H1 (cell line): Measurements from ENCODE around the gene GTF2IRD1. TPM values are rescaled to one million over a fixed set of nuclear protein-coding genes. Genes with fewer than 3 reads are reported as not detected.
"Not testable (repeated sequence)": the region's sequence is repeated elsewhere in the genome, so short reads cannot be mapped to it uniquely, and the experiment has no call there.

ENCODE experiments used
- CTCF ChIA-PET: fragments of 300-600 bp; sonication (Branson Sonifier 250); formaldehyde crosslinking; loops from one replicate; lab custom pipeline; 2021; ENCODE audit not compliant: partially characterized antibody; lab: Charles Lee
- POLR2A ChIA-PET: fragments of 300-600 bp; sonication (Branson Sonifier 250); formaldehyde crosslinking; loops from one replicate; lab custom pipeline; 2021; ENCODE audit warnings: inconsistent platforms; ENCODE audit not compliant: partially characterized antibody; lab: Charles Lee
- DNase-seq, 2 experiments: peaks; one replicate each; pipeline versions ENCODE4 v3.0.0 to v3.0.0-alpha.2; 2010 to 2022; ENCODE audit warnings: low spot score in 2 of 2, low read depth in 1 of 2, mixed read lengths in 1 of 2
- FAIRE-seq: peaks from 2 replicates; lab custom pipeline; 2011; peaks lifted over from hg19 to GRCh38; lab: Jason Lieb, UNC
- H2AFZ ChIP-seq: 2 replicates; pipeline ENCODE4 v1.8.1; 2012; ENCODE audit warnings: low read length, inconsistent platforms
- H2AK5ac ChIP-seq: 2 replicates; pipeline ENCODE4 v1.6.1; 2013; ENCODE audit warnings: low read depth, low read length
- H2BK120ac ChIP-seq: replicated peaks from 2 replicates; pipeline ENCODE3; 2013; ENCODE audit warnings: low read depth, low read length, inconsistent platforms
- H2BK12ac ChIP-seq: 2 replicates; pipeline ENCODE4 v1.6.1; 2013; ENCODE audit warnings: low read depth, low read length
- H2BK15ac ChIP-seq: 2 replicates; pipeline ENCODE4 v1.6.1; 2013; ENCODE audit warnings: low read length
- H2BK20ac ChIP-seq: 2 replicates; pipeline ENCODE4 v1.6.1; 2013; ENCODE audit warnings: low read length
- H2BK5ac ChIP-seq: 2 replicates; pipeline ENCODE4 v1.6.1; 2013; ENCODE audit warnings: low read depth, low read length
- H3K14ac ChIP-seq: 2 replicates; pipeline ENCODE4 v1.6.1; 2013; ENCODE audit warnings: inconsistent platforms; ENCODE audit not compliant: insufficient read length
- H3K18ac ChIP-seq: 2 replicates; pipeline ENCODE4 v1.6.1; 2013; ENCODE audit warnings: low read length; ENCODE audit errors: extremely low read depth
- H3K23ac ChIP-seq: 2 replicates; pipeline ENCODE4 v1.6.1; 2013; ENCODE audit warnings: inconsistent platforms; ENCODE audit not compliant: insufficient read length
- H3K23me2 ChIP-seq: 2 replicates; pipeline ENCODE4 v1.6.1; 2013; ENCODE audit warnings: low read depth, low read length
- H3K27ac ChIP-seq: 2 replicates; pipeline ENCODE4 v1.6.1; 2011; ENCODE audit warnings: low read depth, low read length, inconsistent platforms
- H3K27me3 ChIP-seq, 4 experiments: replicated peaks in 1 of 4; 1 replicate in 1 of 4; 2 replicates in 3 of 4; pipeline versions ENCODE4 v1.6.1 to v1.8.1; 2011 to 2013; ENCODE audit warnings: low read length in 3 of 4, mild to moderate bottlenecking in 3 of 4, inconsistent platforms in 2 of 4, mixed read lengths in 2 of 4, moderate library complexity in 1 of 4; ENCODE audit not compliant: control insufficient read depth in 3 of 4, insufficient read depth in 3 of 4; ENCODE audit errors: extremely low read depth in 1 of 4
- H3K36me3 ChIP-seq, 4 experiments: 2 replicates each; pipeline versions ENCODE4 v1.6.1 to v1.8.1; 2011 to 2013; ENCODE audit warnings: mild to moderate bottlenecking in 4 of 4, low read length in 3 of 4, moderate library complexity in 2 of 4, control low read depth in 1 of 4, inconsistent platforms in 1 of 4; ENCODE audit not compliant: insufficient read depth in 4 of 4, control insufficient read depth in 2 of 4
- H3K4ac ChIP-seq: replicated peaks from 2 replicates; pipeline ENCODE3; 2013; ENCODE audit warnings: low read length, low read depth, mixed read lengths, inconsistent platforms; ENCODE audit not compliant: insufficient read length
- H3K4me1 ChIP-seq, 4 experiments: replicated peaks in 1 of 4; 1 replicate in 1 of 4; 2 replicates in 3 of 4; pipeline versions ENCODE4 v1.6.1 to v1.8.1; 2011 to 2013; ENCODE audit warnings: low read length in 3 of 4, inconsistent platforms in 2 of 4, mixed read lengths in 1 of 4; ENCODE audit not compliant: insufficient read depth in 4 of 4, control insufficient read depth in 3 of 4
- H3K4me2 ChIP-seq, 2 experiments: 2 replicates each; pipeline versions ENCODE4 v1.6.1 to v1.8.1; 2011 to 2013; ENCODE audit warnings: low read depth in 2 of 2, low read length in 2 of 2, control low read depth in 1 of 2, inconsistent platforms in 1 of 2, mild to moderate bottlenecking in 1 of 2; ENCODE audit not compliant: insufficient read depth in 1 of 2
- H3K4me3 ChIP-seq, 4 experiments: fragments of 200-600, 300-600 bp in 1 of 4; sonication (generic), shearing (Covaris generic), sonication (Bioruptor Twin) in 1 of 4; 2 replicates each; pipeline versions ENCODE4 v1.5.1 to v1.8.1; 2011 to 2016; ENCODE audit warnings: low read length in 4 of 4, low read depth in 3 of 4, control low read depth in 2 of 4, inconsistent platforms in 2 of 4, mild to moderate bottlenecking in 2 of 4, mixed read lengths in 1 of 4, moderate library complexity in 1 of 4; ENCODE audit not compliant: insufficient read depth in 2 of 4; ENCODE audit errors: extremely low read depth in 1 of 4
- H3K56ac ChIP-seq: replicated peaks from 2 replicates; pipeline ENCODE3; 2013; ENCODE audit warnings: low read depth, mild to moderate bottlenecking, mixed read lengths, low read length, inconsistent platforms; ENCODE audit not compliant: insufficient read length
- H3K79me1 ChIP-seq: 2 replicates; pipeline ENCODE4 v1.6.1; 2013; ENCODE audit warnings: low read depth, low read length, control low read depth
- H3K79me2 ChIP-seq, 2 experiments: 2 replicates each; pipeline versions ENCODE4 v1.6.1 to v1.8.1; 2012 to 2013; ENCODE audit warnings: low read length in 2 of 2, mild to moderate bottlenecking in 2 of 2, inconsistent platforms in 1 of 2; ENCODE audit not compliant: insufficient read depth in 2 of 2, control insufficient read depth in 1 of 2
- H3K9ac ChIP-seq, 4 experiments: replicated peaks in 1 of 4; 1 replicate in 1 of 4; 2 replicates in 3 of 4; pipeline versions ENCODE4 v1.6.1 to v1.8.1; 2011 to 2013; ENCODE audit warnings: low read depth in 3 of 4, low read length in 3 of 4, control low read depth in 2 of 4, mild to moderate bottlenecking in 2 of 4, moderate library complexity in 2 of 4, inconsistent platforms in 1 of 4; ENCODE audit errors: extremely low read depth in 1 of 4
- H3K9me3 ChIP-seq, 2 experiments: 2 replicates each; pipeline versions ENCODE4 v1.6.1 to v1.8.1; 2012 to 2013; ENCODE audit warnings: mild to moderate bottlenecking in 2 of 2, moderate library complexity in 2 of 2, control low read depth in 1 of 2, inconsistent platforms in 1 of 2, low read depth in 1 of 2, low read length in 1 of 2, mixed read lengths in 1 of 2; ENCODE audit not compliant: insufficient read depth in 2 of 2
- H4K20me1 ChIP-seq, 2 experiments: replicated peaks in 1 of 2; 2 replicates each; pipeline versions ENCODE3 to v1.8.1; 2011 to 2013; ENCODE audit warnings: inconsistent platforms in 2 of 2, low read length in 2 of 2, mild to moderate bottlenecking in 1 of 2; ENCODE audit not compliant: insufficient read depth in 2 of 2, control insufficient read depth in 1 of 2
- H4K5ac ChIP-seq: 2 replicates; pipeline ENCODE4 v1.6.1; 2013; ENCODE audit warnings: low read length, low read depth, mixed read lengths, inconsistent platforms; ENCODE audit not compliant: insufficient read length
- H4K8ac ChIP-seq: 2 replicates; pipeline ENCODE4 v1.8.0; 2013; ENCODE audit warnings: mild to moderate bottlenecking, moderate library complexity, low read length, inconsistent platforms; ENCODE audit not compliant: insufficient read depth; ENCODE audit errors: extremely low read depth
- H4K91ac ChIP-seq: replicated peaks from 2 replicates; pipeline ENCODE3; 2013; ENCODE audit warnings: low read length, mixed read lengths, inconsistent platforms; ENCODE audit not compliant: insufficient read length
- WGBS, 2 experiments: shearing (Covaris generic) in 1 of 2; methylation state at CpG; one replicate each; pipeline versions ENCODE4 v1.1.6 to v1.1.7; 2013 to 2015; ENCODE audit warnings: low lambda C conversion rate in 2 of 2, mixed read lengths in 2 of 2, inconsistent platforms in 1 of 2, low coverage in 1 of 2, missing lambda C conversion rate in 1 of 2; ENCODE audit not compliant: insufficient replicate concordance in 2 of 2, insufficient coverage in 1 of 2, insufficient read length in 1 of 2; ENCODE audit errors: extremely low coverage in 1 of 2, missing lambda C conversion rate in 1 of 2; 5-methylcytosine and 5-hydroxymethylcytosine counted together
- polyA plus RNA-seq, 7 experiments: library from polyadenylated mRNA; depleted of rRNA in 3 of 7; stranded (reverse) in 5 of 7; unstranded in 2 of 7; fragments of >200 nt in 5 of 7; fragments of 200-250 nt in 2 of 7; gene quantifications; 1 replicate in 5 of 7; 2 replicates in 1 of 7; 4 replicates in 1 of 7; pipeline versions ENCODE4 v1.2.1 to v1.2.3, GENCODE V29; 2011 to 2013; ENCODE audit warnings: missing spikeins in 2 of 7, mixed read lengths in 2 of 7
- total RNA-seq: library from RNA; stranded (reverse); fragmentation: NEBNext Ultra II Directional; extraction: Animal tissue kit (Norgen Biotek cat#: 25700); gene quantifications from 2 replicates; pipeline ENCODE4 v1.2.1, GENCODE V29; 2021

GTF2IRD1 gene
- total and polyA plus RNA-seq, 2 of the 8 experiments (the other 6 are each of a cell fraction or from before 2014, with no cell fraction given) = 27.4 to 45.4 TPM

DNA sequence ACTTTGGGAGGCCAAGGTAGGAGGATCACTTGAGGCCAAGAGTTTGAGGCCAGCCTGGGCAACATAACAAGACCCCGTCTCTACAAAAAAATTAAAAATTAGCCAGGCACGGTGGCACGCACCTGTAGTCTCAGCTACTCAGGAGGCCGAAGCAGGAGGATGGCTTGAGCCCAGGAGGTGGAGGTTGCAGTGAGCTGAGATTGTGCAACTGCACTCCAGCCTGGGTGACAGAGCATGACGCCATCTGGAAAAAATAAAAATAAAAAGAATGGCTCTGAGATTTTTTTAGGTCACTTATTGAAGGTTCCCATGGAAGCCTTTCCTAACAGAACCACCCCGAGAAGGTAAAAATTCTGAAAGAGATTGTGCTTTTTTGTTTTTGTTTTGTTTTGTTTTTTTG lies 109.9 kb downstream of the GTF2IRD1 start:
- DNase-seq, H2BK20ac ChIP-seq, H3K56ac ChIP-seq, FAIRE-seq, H4K91ac ChIP-seq, H4K5ac ChIP-seq, H3K18ac ChIP-seq, H3K4ac ChIP-seq, H3K79me2 ChIP-seq, H2AK5ac ChIP-seq, H2BK12ac ChIP-seq, H3K23ac ChIP-seq, H3K9ac ChIP-seq, H3K4me2 ChIP-seq, H4K8ac ChIP-seq, H2BK5ac ChIP-seq, H3K9me3 ChIP-seq, H3K4me1 ChIP-seq, H3K79me1 ChIP-seq, H2BK120ac ChIP-seq, H2AFZ ChIP-seq, H3K27ac ChIP-seq, H2BK15ac ChIP-seq, H3K14ac ChIP-seq, H4K20me1 ChIP-seq, H3K4me3 ChIP-seq, H3K23me2 ChIP-seq, H3K27me3 ChIP-seq: not testable (repeated sequence)
- ChIA-PET POLR2A (interaction anchor here (0.5 kb wide), 1 partner anchor 28 kb away, joined by 3 read pairs; no protein-coding TSS in a partner anchor), CTCF (interaction anchor here (0.7 to 6.4 kb wide), 3 partner anchors 18 to 145 kb away, joined by 3 to 84 read pairs (median 66); no protein-coding TSS in a partner anchor)
- H3K36me3 ChIP-seq = peaks cover 3 to 14% (median 5%) of the 10 kb centered on the region in 4 experiments; a peak in 5 of 8 replicates
- 97% methylated on average over 6 of the region's 6 CpGs; no CpG with 5 or more reads in 1 of the 2 experiments for WGBS, 2 experiments
